Mucosa of descending colon (tissue), 3 donors: ENCODE data around the gene INPP4B. TPM values are rescaled to one million over a fixed set of nuclear protein-coding genes. Genes with fewer than 3 reads are reported as not detected.

ENCODE experiments used
- ATAC-seq: fragments of 200-7000 bp; cut with Tn5 transposase; one replicate; pipeline ENCODE4 v1.9.1; 2020; ENCODE audit warnings: mild to moderate bottlenecking, moderate library complexity
- DNase-seq, 3 donors: peaks; one replicate each; pipeline ENCODE4 v3.0.0-alpha.2; 2020
- H3K36me3 ChIP-seq: fragments of 200-600 bp; one replicate; pipeline ENCODE4 v1.8.0; 2021; ENCODE audit warnings: low read depth, mild to moderate bottlenecking
- H3K4me1 ChIP-seq: fragments of 200-600 bp; one replicate; pipeline ENCODE4 v1.8.0; 2021; ENCODE audit warnings: low read depth, mild to moderate bottlenecking
- H3K4me3 ChIP-seq: fragments of 200-600 bp; one replicate; pipeline ENCODE4 v1.8.0; 2021; ENCODE audit warnings: mild to moderate bottlenecking
- H3K9me3 ChIP-seq: fragments of 200-600 bp; one replicate; pipeline ENCODE4 v1.8.0; 2021; ENCODE audit warnings: mild to moderate bottlenecking
- CTCF ChIP-seq: fragments of 200-600 bp; IDR thresholded peaks from one replicate; pipeline ENCODE4 v1.8.0; 2022; ENCODE audit warnings: antibody characterized with exemption, mild to moderate bottlenecking
- intact Hi-C, 2 donors: fragments of 100-400 bp; cut with DNase I in 1 of 2; cut with micrococcal nuclease in 1 of 2; formaldehyde crosslinking; loops; one replicate each; pipeline versions ENCODE4 v1.11.0 to v1.11.1; 2022; cut with DNase I, micrococcal nuclease
- total RNA-seq, 3 donors: library from RNA; stranded (reverse); fragmentation: NEBNext Ultra II Directional in 2 of 3; extraction: Animal tissue kit (Norgen Biotek cat#: 25700) in 2 of 3; gene quantifications; one replicate each; pipeline versions ENCODE4 v1.2.1 to v1.2.4, GENCODE V29; 2021 to 2023
- donor health status: DM: no; HTN: no; CAD: no; lungs with moderate emphysema.
- donor health status: DM: no; HTN: no; CAD: no.
- donor health status: DM: no; HTN: yes; CAD: no.

The INPP4B gene
- total RNA-seq, 3 donors from 2014 or later, result 22.2 to 27.3 (median 24.1) TPM

GRCh38 chr4:142336251-142336934 lies 509.7 kb downstream of the INPP4B start:
- ATAC-seq (no peak), DNase-seq (no peak)
- Histone ChIP-seq H3K9me3 (peaks cover 4% of the 10 kb centered on the region), H3K4me3 (no peak overlapping the region), H3K4me1 (no peaks in the 10 kb centered on the region), H3K36me3 (no peaks in the 10 kb centered on the region)
- TF ChIP-seq CTCF, result no peak
- intact Hi-C loops, result no loop called here

GRCh38 chr4:142334931-142335330 lies 511.2 kb downstream of the INPP4B start:
- Histone ChIP-seq H3K9me3 (peaks cover 4% of the 10 kb centered on the region), H3K36me3 (no peaks in the 10 kb centered on the region), H3K4me3 (no peak overlapping the region), H3K4me1 (no peaks in the 10 kb centered on the region)
- intact Hi-C loops, result no loop called here
- TF ChIP-seq CTCF, result no peak
- no peak for ATAC-seq
- no peak for DNase-seq

GRCh38 chr4:142331646-142332045 lies 514.5 kb downstream of the INPP4B start:
- ATAC-seq, result no peak
- intact Hi-C loops, result no loop called here
- no peak for DNase-seq
- no peak for TF ChIP-seq CTCF
- Histone ChIP-seq H3K4me1 (no peaks in the 10 kb centered on the region), H3K9me3 (peaks cover 4% of the 10 kb centered on the region), H3K36me3 (no peaks in the 10 kb centered on the region), H3K4me3 (no peak overlapping the region)

- intact Hi-C loops, result no loop called here
- peaks cover 2% of the 10 kb centered on the region for H3K9me3 ChIP-seq
Observed at GRCh38 chr4:142331132-142331531, 515.0 kb downstream of the INPP4B start.

GRCh38 chr4:142330311-142330710 lies 515.8 kb downstream of the INPP4B start:
- no peaks in the 10 kb centered on the region for H3K9me3 ChIP-seq
- TF ChIP-seq CTCF, result no peak
- DNase-seq (no peak), ATAC-seq (no peak)
- intact Hi-C loops, result no loop called here
- H3K4me1 ChIP-seq, result no peaks in the 10 kb centered on the region
- H3K4me3 ChIP-seq, result no peak overlapping the region
- no peaks in the 10 kb centered on the region for H3K36me3 ChIP-seq

More at GRCh38 chr4:142331132-142331531, 515.0 kb downstream of the INPP4B start:
- no peaks in the 10 kb centered on the region for H3K36me3 ChIP-seq
- DNase-seq (no peak), ATAC-seq (no peak)
- no peaks in the 10 kb centered on the region for H3K4me1 ChIP-seq
- no peak for TF ChIP-seq CTCF
- no peak overlapping the region for H3K4me3 ChIP-seq
